Neural progenitor cell (in vitro differentiated cells): Measurements from ENCODE around the gene SDE2. TPM values are rescaled to one million over a fixed set of nuclear protein-coding genes. Genes with fewer than 3 reads are reported as not detected.
A peak's percentile ranks its signal among the peaks of the same experiment; 100 is the strongest.

Experiments used
- DNase-seq: peaks from one replicate; pipeline ENCODE4 v3.0.0-alpha.2; 2016; ENCODE audit warnings: low spot score
- H2AFZ ChIP-seq: fragments of 200-600 bp; sonication (generic); replicated peaks from 2 replicates; pipeline ENCODE4 v1.6.1; 2016; ENCODE audit warnings: antibody characterized with exemption
- H3F3A ChIP-seq: fragments of 200-600 bp; sonication (generic); 2 replicates; pipeline ENCODE4 v1.6.1; 2016; ENCODE audit warnings: antibody characterized with exemption, low read depth
- H3K27ac ChIP-seq: fragments of 200-600 bp; sonication (generic); 2 replicates; pipeline ENCODE4 v1.5.1; 2016; ENCODE audit warnings: mild to moderate bottlenecking
- H3K27me3 ChIP-seq: fragments of 200-600 bp; sonication (generic); 2 replicates; pipeline ENCODE4 v1.6.1; 2016; ENCODE audit warnings: mild to moderate bottlenecking, moderate library complexity
- H3K36me3 ChIP-seq: fragments of 200-600 bp; sonication (generic); 2 replicates; pipeline ENCODE4 v1.5.1; 2016
- H3K4me1 ChIP-seq: fragments of 200-600 bp; sonication (generic); 2 replicates; pipeline ENCODE4 v1.6.1; 2016; ENCODE audit warnings: mixed run types
- H3K4me2 ChIP-seq: fragments of 200-600 bp; sonication (generic); 2 replicates; pipeline ENCODE4 v1.6.1; 2016
- H3K4me3 ChIP-seq: fragments of 200-600 bp; sonication (generic); 2 replicates; pipeline ENCODE4 v1.5.1; 2016
- H3K79me2 ChIP-seq: fragments of 200-600 bp; sonication (generic); 2 replicates; pipeline ENCODE4 v1.6.1; 2016; ENCODE audit warnings: low read depth
- H3K9ac ChIP-seq: fragments of 200-600 bp; sonication (generic); 2 replicates; pipeline ENCODE4 v1.6.1; 2016
- H3K9me3 ChIP-seq: fragments of 200-600 bp; sonication (generic); 2 replicates; pipeline ENCODE4 v1.5.1; 2016; ENCODE audit warnings: low read depth
- H4K20me1 ChIP-seq: fragments of 200-600 bp; sonication (generic); 2 replicates; pipeline ENCODE4 v1.6.1; 2016; ENCODE audit warnings: low read depth
- H3K27ac Mint-ChIP-seq: 3 replicates; pipeline ENCODE4 v1.8.0; 2021; ENCODE audit warnings: mixed read lengths
- H3K27me3 Mint-ChIP-seq: 2 replicates; pipeline ENCODE4 v1.8.0; 2022; ENCODE audit warnings: low read depth, mild to moderate bottlenecking, inconsistent platforms, moderate library complexity, mixed read lengths; ENCODE audit not compliant: insufficient read depth
- H3K36me3 Mint-ChIP-seq: 3 replicates; pipeline ENCODE4 v1.8.0; 2021; ENCODE audit warnings: mixed read lengths
- H3K4me1 Mint-ChIP-seq: 3 replicates; pipeline ENCODE4 v1.8.0; 2021; ENCODE audit warnings: mixed read lengths
- H3K4me3 Mint-ChIP-seq: 3 replicates; pipeline ENCODE4 v1.8.0; 2021; ENCODE audit warnings: mild to moderate bottlenecking, moderate library complexity, mixed read lengths
- H3K9me3 Mint-ChIP-seq: 3 replicates; pipeline ENCODE4 v1.8.0; 2020; ENCODE audit warnings: mixed read lengths
- CTCF ChIP-seq: fragments of 200-600 bp; sonication (generic); IDR thresholded peaks from 2 replicates; pipeline ENCODE4 v1.5.1; 2017; ENCODE audit warnings: antibody characterized with exemption, mild to moderate bottlenecking
- EZH2 ChIP-seq: fragments of 200-600 bp; sonication (generic); IDR thresholded peaks from 2 replicates; pipeline ENCODE4 v1.6.1; 2017; ENCODE audit warnings: antibody characterized with exemption, mild to moderate bottlenecking, moderate library complexity
- EZH2phosphoT487 ChIP-seq: fragments of 200-600 bp; sonication (generic); IDR thresholded peaks from 2 replicates; pipeline ENCODE4 v1.6.1; 2017; ENCODE audit warnings: antibody characterized with exemption
- total RNA-seq: library from RNA; depleted of rRNA; stranded (reverse); fragments of >200 nt; gene quantifications from 2 replicates; pipeline ENCODE4 v1.2.3, GENCODE V29; 2015; ENCODE audit warnings: low replicate concordance

The SDE2 gene
- total RNA-seq, 1 donor from 2014 or later: 29.2 TPM

GRCh38 chr1:225953315-225953714, 45.8 kb downstream of the SDE2 start:
- Histone ChIP-seq H3K36me3 (no peaks in the 10 kb centered on the region), H3K9ac (no peak overlapping the region), H3K79me2 (no peaks in the 10 kb centered on the region), H3K27me3 (no peaks in the 10 kb centered on the region), H3K27ac (no peak overlapping the region), H3F3A (peaks cover 10% of the 10 kb centered on the region), H3K9me3 (no peaks in the 10 kb centered on the region), H3K4me3 (no peak overlapping the region), H3K4me2 (no peak overlapping the region), H2AFZ (no peak overlapping the region), H4K20me1 (no peaks in the 10 kb centered on the region), H3K4me1 (peaks cover 9% of the 10 kb centered on the region)
- no peaks in the 10 kb centered on the region for H3K36me3 Mint-ChIP-seq
- no peak overlapping the region for H3K4me3 Mint-ChIP-seq
- DNase-seq: no peak
- peaks cover 15% of the 10 kb centered on the region for H3K4me1 Mint-ChIP-seq
- no peak for TF ChIP-seq EZH2
- no peak for TF ChIP-seq CTCF
- no peak for TF ChIP-seq EZH2phosphoT487
- peaks cover 3% of the 10 kb centered on the region for H3K27me3 Mint-ChIP-seq
- peaks cover 3% of the 10 kb centered on the region for H3K9me3 Mint-ChIP-seq
- H3K27ac Mint-ChIP-seq: no peak overlapping the region

DNA sequence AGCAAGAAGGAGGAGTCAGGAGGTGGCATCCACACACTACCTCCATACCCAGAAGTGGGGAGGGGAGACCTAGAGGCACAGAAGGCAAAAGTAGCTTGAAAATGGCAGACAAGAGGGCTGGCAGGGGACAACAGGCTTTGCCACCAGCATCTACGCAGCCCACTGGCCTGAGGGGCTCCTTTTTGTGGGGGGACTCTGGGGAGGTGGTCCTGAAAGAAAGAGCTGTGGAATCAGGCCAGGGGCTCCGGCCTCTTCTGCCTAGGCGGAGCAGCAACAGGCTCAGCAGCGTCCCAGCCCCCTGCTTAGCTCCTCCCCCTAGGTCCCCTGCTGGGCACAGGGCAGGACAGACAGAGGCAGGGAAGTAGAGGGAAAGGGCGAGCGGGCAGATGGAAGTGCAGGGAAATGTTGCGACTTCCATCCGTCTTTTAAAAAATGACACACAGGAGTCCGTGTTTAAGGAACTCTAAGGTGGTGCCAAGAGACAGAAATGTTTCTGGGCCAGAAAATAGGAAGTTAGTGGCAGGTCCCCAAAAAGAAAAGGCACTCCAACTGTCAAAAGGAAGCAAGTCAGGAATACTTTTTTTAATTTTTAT, 48.1 kb downstream of the SDE2 start:
- no peaks in the 10 kb centered on the region for H3K36me3 ChIP-seq
- peaks cover 12% of the 10 kb centered on the region for H3F3A ChIP-seq
- H4K20me1 ChIP-seq: no peaks in the 10 kb centered on the region
- no peaks in the 10 kb centered on the region for H3K79me2 ChIP-seq
- H3K9ac ChIP-seq: no peak overlapping the region
- peaks cover 9% of the 10 kb centered on the region for H3K27me3 ChIP-seq
- no peak overlapping the region for H3K4me2 ChIP-seq
- DNase-seq: no peak
- Mint-ChIP-seq H3K4me1 (peaks cover 19% of the 10 kb centered on the region), H3K27me3 (peaks cover 4% of the 10 kb centered on the region), H3K4me3 (peak overlapping the region; percentile 12), H3K36me3 (no peaks in the 10 kb centered on the region), H3K9me3 (peaks cover 3% of the 10 kb centered on the region), H3K27ac (no peak overlapping the region)
- no peak overlapping the region for H2AFZ ChIP-seq
- no peak overlapping the region for H3K27ac ChIP-seq
- H3K9me3 ChIP-seq: no peaks in the 10 kb centered on the region
- H3K4me1 ChIP-seq: peaks cover 13% of the 10 kb centered on the region
- H3K4me3 ChIP-seq: no peak overlapping the region
- TF ChIP-seq EZH2phosphoT487 (no peak), EZH2 (no peak), CTCF (no peak)

- Histone ChIP-seq H3K4me1 (peaks cover 32% of the 10 kb centered on the region), H3K27me3 (peaks cover 9% of the 10 kb centered on the region), H3K79me2 (no peaks in the 10 kb centered on the region), H3K36me3 (no peaks in the 10 kb centered on the region), H2AFZ (no peak overlapping the region), H3K4me2 (peak overlapping the region; percentile 38), H3K9ac (no peak overlapping the region), H3F3A (peaks cover 23% of the 10 kb centered on the region), H3K9me3 (no peaks in the 10 kb centered on the region), H4K20me1 (no peaks in the 10 kb centered on the region), H3K4me3 (no peak overlapping the region), H3K27ac (no peak overlapping the region)
- peaks cover 7% of the 10 kb centered on the region for H3K27me3 Mint-ChIP-seq
- no peak overlapping the region for H3K4me3 Mint-ChIP-seq
- DNase-seq: peak; percentile 13
- H3K36me3 Mint-ChIP-seq: no peaks in the 10 kb centered on the region
- no peaks in the 10 kb centered on the region for H3K9me3 Mint-ChIP-seq
- H3K4me1 Mint-ChIP-seq: peaks cover 38% of the 10 kb centered on the region
- no peak overlapping the region for H3K27ac Mint-ChIP-seq
- TF ChIP-seq EZH2 (no peak), CTCF (no peak), EZH2phosphoT487 (no peak)
These were observed 50.1 kb downstream of the SDE2 start for GRCh38 chr1:225949041-225949440.
